ENCODE results near the gene LANCL3.

- no peak for TF ChIP-seq CTCF (IDR thresholded peaks at IDR 0.05)
- TF ChIP-seq POLR2A (IDR thresholded peaks at IDR 0.05), result no peak
- no peak for TF ChIP-seq EP300 (IDR thresholded peaks at IDR 0.05; ENCODE audit: low read depth)
Observed at GRCh38 chrX:37714479-37714878, 143.0 kb downstream of the LANCL3 start.
